DND-41 (cell line): ENCODE results near the gene CORO6.

ENCODE experiments used
- ATAC-seq: fragments of 200-7000 bp; cut with Tn5 transposase; 3 replicates; pipeline ENCODE4 v1.9.1; 2021; ENCODE audit warnings: low read depth; ENCODE audit not compliant: insufficient read depth
- DNase-seq: peaks from one replicate; pipeline ENCODE4 v3.0.0-alpha.2; 2020
- H2AFZ ChIP-seq: 2 replicates; pipeline ENCODE4 v1.6.0; 2012; ENCODE audit warnings: low read depth, low read length
- H3K27ac ChIP-seq: 2 replicates; pipeline ENCODE4 v1.5.1; 2012; ENCODE audit warnings: low read length, inconsistent platforms
- H3K27me3 ChIP-seq: fragments of 200-600 bp; sonication (generic); 2 replicates; pipeline ENCODE4 v1.6.0; 2012; ENCODE audit warnings: low read length, mild to moderate bottlenecking, inconsistent platforms; ENCODE audit not compliant: insufficient read depth, poor library complexity
- H3K36me3 ChIP-seq: 2 replicates; pipeline ENCODE4 v1.5.1; 2012; ENCODE audit warnings: low read length, inconsistent platforms; ENCODE audit not compliant: insufficient read depth
- H3K4me1 ChIP-seq: 2 replicates; pipeline ENCODE4 v1.5.1; 2012; ENCODE audit warnings: mild to moderate bottlenecking, low read length; ENCODE audit not compliant: insufficient read depth
- H3K4me2 ChIP-seq: 2 replicates; pipeline ENCODE4 v1.6.0; 2012; ENCODE audit warnings: mild to moderate bottlenecking, moderate library complexity, low read length, inconsistent platforms; ENCODE audit not compliant: insufficient read depth
- H3K4me3 ChIP-seq, 2 experiments: fragments of 200-600 bp in 1 of 2; shearing (Covaris generic) in 1 of 2; 2 replicates each; pipeline ENCODE4 v1.5.1; 2012 to 2016; ENCODE audit warnings: inconsistent platforms in 2 of 2, low read length in 2 of 2, mild to moderate bottlenecking in 2 of 2, low read depth in 1 of 2, moderate library complexity in 1 of 2
- H3K79me2 ChIP-seq: 2 replicates; pipeline ENCODE4 v1.6.0; 2012; ENCODE audit warnings: low read length, inconsistent platforms; ENCODE audit not compliant: insufficient read depth
- H3K9ac ChIP-seq: 2 replicates; pipeline ENCODE4 v1.6.0; 2012; ENCODE audit warnings: low read depth, mild to moderate bottlenecking, inconsistent platforms, low read length, moderate library complexity
- H3K9me3 ChIP-seq: 2 replicates; pipeline ENCODE4 v1.5.1; 2012; ENCODE audit warnings: low read length, moderate library complexity, mild to moderate bottlenecking, inconsistent platforms; ENCODE audit not compliant: insufficient read depth, severe bottlenecking
- H4K20me1 ChIP-seq: 2 replicates; pipeline ENCODE4 v1.6.0; 2012; ENCODE audit warnings: low read length; ENCODE audit not compliant: insufficient read depth
- CTCF ChIP-seq: IDR thresholded peaks from 2 replicates; pipeline ENCODE4 v1.5.1; 2012; ENCODE audit warnings: borderline replicate concordance, low read length, moderate library complexity, mild to moderate bottlenecking; ENCODE audit not compliant: poor library complexity, severe bottlenecking; ENCODE audit errors: extremely low read depth
- EZH2 ChIP-seq: IDR thresholded peaks from 3 replicates; pipeline ENCODE4 v1.6.1; 2012; ENCODE audit warnings: borderline replicate concordance, low read depth, mild to moderate bottlenecking, moderate library complexity, low read length, inconsistent platforms; ENCODE audit not compliant: severe bottlenecking

The CORO6 gene

GRCh38 chr17:29616300-29617048 lies 6.2 kb downstream of the CORO6 start:
- Histone ChIP-seq H3K79me2 (no peaks in the 10 kb centered on the region), H3K27ac (no peak overlapping the region), H3K4me2 (peak overlapping the region; percentile 77), H2AFZ (no peak overlapping the region), H3K36me3 (peaks cover 4% of the 10 kb centered on the region), H4K20me1 (peaks cover 24% of the 10 kb centered on the region), H3K9ac (no peak overlapping the region), H3K4me1 (peaks cover 34% of the 10 kb centered on the region), H3K9me3 (no peaks in the 10 kb centered on the region), H3K27me3 (peaks cover 12% of the 10 kb centered on the region), H3K4me3 (peak overlapping the region in 1 of 2 experiments; percentile 56; a peak in 2 of 4 replicates)
- no peak for ATAC-seq
- no peak for DNase-seq
- TF ChIP-seq EZH2 (no peak), CTCF (no peak)

- peaks cover 4% of the 10 kb centered on the region for H3K36me3 ChIP-seq
- DNase-seq (peak; percentile 80), ATAC-seq (peak; percentile 67)
- H4K20me1 ChIP-seq, result peaks cover 23% of the 10 kb centered on the region
- no peak overlapping the region for H3K27ac ChIP-seq
- H3K27me3 ChIP-seq, result peaks cover 12% of the 10 kb centered on the region
- H3K4me1 ChIP-seq, result peaks cover 34% of the 10 kb centered on the region
- H3K9ac ChIP-seq, result peak overlapping the region; percentile 34; the same call in 1 of the 2 replicates
- H3K79me2 ChIP-seq, result no peaks in the 10 kb centered on the region
- peak overlapping the region; percentile 75 for H3K4me2 ChIP-seq
- H3K4me3 ChIP-seq, result peak overlapping the region in 1 of 2 experiments; percentile 48; a peak in 2 of 4 replicates
- TF ChIP-seq EZH2 (no peak), CTCF (no peak)
- no peaks in the 10 kb centered on the region for H3K9me3 ChIP-seq
- H2AFZ ChIP-seq, result peak overlapping the region; percentile 66; the same call in 1 of the 2 replicates
Measured at GRCh38 chr17:29615492-29616299, 7.0 kb downstream of the CORO6 start.

GRCh38 chr17:29615048-29615385 lies 7.7 kb downstream of the CORO6 start:
- Histone ChIP-seq H2AFZ (no peak overlapping the region), H4K20me1 (peaks cover 19% of the 10 kb centered on the region), H3K79me2 (no peaks in the 10 kb centered on the region), H3K4me3 (peak overlapping the region in 1 of 2 experiments; percentile 48; a peak in 1 of 4 replicates), H3K27me3 (peaks cover 12% of the 10 kb centered on the region), H3K36me3 (peaks cover 4% of the 10 kb centered on the region), H3K9ac (no peak overlapping the region), H3K4me2 (peak overlapping the region; percentile 75), H3K9me3 (no peaks in the 10 kb centered on the region), H3K27ac (no peak overlapping the region), H3K4me1 (peaks cover 34% of the 10 kb centered on the region)
- ATAC-seq, result no peak; the same call in 2 of the 3 replicates
- TF ChIP-seq EZH2, result no peak
- no peak for TF ChIP-seq CTCF
- DNase-seq, result peak; percentile 44
